ENCODE measurements around the gene RPRD2. TPM values are rescaled to one million over a fixed set of nuclear protein-coding genes. Genes with fewer than 3 reads are reported as not detected.
A peak's percentile ranks its signal among the peaks of the same experiment; 100 is the strongest.

Gene RPRD2
- total and polyA plus RNA-seq, 9 of the 15 experiments (the other 6 are each of a cell fraction or from before 2014, with no cell fraction given), result 1.5 to 21.6 (median 7.7) TPM

DNA sequence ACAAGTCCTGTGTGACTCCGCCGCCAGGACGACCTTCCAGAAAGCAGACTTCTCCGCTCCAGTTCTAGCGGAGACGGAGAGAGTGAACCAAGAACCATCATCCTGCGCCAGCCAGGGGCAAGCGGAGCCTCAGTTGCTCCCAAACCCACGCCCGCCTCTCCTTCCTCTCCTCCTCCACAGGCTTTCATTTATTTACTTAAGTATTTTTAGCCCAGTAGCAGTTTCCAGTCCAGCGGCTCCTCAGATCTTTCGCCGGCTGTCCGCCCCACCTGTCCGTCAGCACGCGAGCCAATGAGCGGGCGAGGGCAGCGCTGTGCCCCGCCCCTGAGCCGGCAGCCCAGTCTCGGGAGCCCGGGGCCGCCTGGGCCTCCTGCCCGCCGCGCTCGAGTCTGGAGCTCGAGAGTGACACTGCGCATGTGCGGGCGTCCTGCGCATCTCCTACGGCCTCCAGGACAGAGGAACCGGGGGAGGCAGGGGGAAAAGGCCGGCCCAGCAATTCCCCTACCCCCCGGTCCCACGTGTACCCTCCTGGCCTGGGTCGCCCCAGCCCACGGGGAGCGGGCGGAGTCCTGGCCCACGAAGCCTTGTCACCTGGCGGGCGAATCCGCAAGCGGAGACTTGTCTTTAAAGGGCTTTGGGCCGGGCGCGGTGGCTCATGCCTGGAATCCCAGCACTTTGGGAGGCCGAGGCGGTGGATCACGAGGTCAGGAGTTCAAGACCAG lies 151.5 kb downstream of the RPRD2 start, which contains the start of gene FALEC (continued):
- TF ChIP-seq, protein P1, sequence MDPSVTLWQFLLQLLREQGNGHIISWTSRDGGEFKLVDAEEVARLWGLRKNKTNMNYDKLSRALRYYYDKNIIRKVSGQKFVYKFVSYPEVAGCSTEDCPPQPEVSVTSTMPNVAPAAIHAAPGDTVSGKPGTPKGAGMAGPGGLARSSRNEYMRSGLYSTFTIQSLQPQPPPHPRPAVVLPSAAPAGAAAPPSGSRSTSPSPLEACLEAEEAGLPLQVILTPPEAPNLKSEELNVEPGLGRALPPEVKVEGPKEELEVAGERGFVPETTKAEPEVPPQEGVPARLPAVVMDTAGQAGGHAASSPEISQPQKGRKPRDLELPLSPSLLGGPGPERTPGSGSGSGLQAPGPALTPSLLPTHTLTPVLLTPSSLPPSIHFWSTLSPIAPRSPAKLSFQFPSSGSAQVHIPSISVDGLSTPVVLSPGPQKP (CRISPR knock-in tag; IDR thresholded peaks at IDR 0.05), result no peak
- TF ChIP-seq SNIP1 (IDR thresholded peaks at IDR 0.05; ENCODE audit: low read depth), result no peak
- TF ChIP-seq RBM34 (IDR thresholded peaks at IDR 0.05; ENCODE audit: borderline replicate concordance, insufficient read depth, low read length), result no peak
- TF ChIP-seq TOE1 (IDR thresholded peaks at IDR 0.05; ENCODE audit: borderline replicate concordance), result peak; percentile 78
- no peak for TF ChIP-seq TOE1 (CRISPR knock-in tag; IDR thresholded peaks at IDR 0.05; ENCODE audit: borderline replicate concordance, low read depth)
- 0 out of 2 replicates have a peak, but pooled peaks have one; percentile 4 for TF ChIP-seq GTF2F1 (IDR thresholded peaks at IDR 0.05; ENCODE audit: low read depth, low read length)
- TF ChIP-seq, protein P2, sequence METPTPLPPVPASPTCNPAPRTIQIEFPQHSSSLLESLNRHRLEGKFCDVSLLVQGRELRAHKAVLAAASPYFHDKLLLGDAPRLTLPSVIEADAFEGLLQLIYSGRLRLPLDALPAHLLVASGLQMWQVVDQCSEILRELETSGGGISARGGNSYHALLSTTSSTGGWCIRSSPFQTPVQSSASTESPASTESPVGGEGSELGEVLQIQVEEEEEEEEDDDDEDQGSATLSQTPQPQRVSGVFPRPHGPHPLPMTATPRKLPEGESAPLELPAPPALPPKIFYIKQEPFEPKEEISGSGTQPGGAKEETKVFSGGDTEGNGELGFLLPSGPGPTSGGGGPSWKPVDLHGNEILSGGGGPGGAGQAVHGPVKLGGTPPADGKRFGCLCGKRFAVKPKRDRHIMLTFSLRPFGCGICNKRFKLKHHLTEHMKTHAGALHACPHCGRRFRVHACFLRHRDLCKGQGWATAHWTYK (CRISPR knock-in tag; IDR thresholded peaks at IDR 0.05), result peak; percentile 21; the same call in 1 of the 2 replicates
- no peak for TF ChIP-seq CSDE1 (IDR thresholded peaks at IDR 0.05)
- TF ChIP-seq GTF2A2 (tag; IDR thresholded peaks at IDR 0.05), result no peak
- 0 out of 2 replicates have a peak, but pooled peaks have one; percentile 26 for TF ChIP-seq KLF13 (tag; IDR thresholded peaks at IDR 0.05; ENCODE audit: borderline replicate concordance, low read depth)
- TF ChIP-seq HDGF (IDR thresholded peaks at IDR 0.05), result no peak
- TF ChIP-seq, protein P3, sequence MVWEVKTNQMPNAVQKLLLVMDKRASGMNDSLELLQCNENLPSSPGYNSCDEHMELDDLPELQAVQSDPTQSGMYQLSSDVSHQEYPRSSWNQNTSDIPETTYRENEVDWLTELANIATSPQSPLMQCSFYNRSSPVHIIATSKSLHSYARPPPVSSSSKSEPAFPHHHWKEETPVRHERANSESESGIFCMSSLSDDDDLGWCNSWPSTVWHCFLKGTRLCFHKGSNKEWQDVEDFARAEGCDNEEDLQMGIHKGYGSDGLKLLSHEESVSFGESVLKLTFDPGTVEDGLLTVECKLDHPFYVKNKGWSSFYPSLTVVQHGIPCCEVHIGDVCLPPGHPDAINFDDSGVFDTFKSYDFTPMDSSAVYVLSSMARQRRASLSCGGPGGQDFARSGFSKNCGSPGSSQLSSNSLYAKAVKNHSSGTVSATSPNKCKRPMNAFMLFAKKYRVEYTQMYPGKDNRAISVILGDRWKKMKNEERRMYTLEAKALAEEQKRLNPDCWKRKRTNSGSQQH (CRISPR knock-in tag; IDR thresholded peaks at IDR 0.05), result no peak
- TF ChIP-seq EP400 (IDR thresholded peaks at IDR 0.05), result peak; percentile 74; the same call in 1 of the 2 replicates
- peak; percentile 58 for TF ChIP-seq TAF1 (IDR thresholded peaks at IDR 0.05; ENCODE audit: control insufficient read depth, extremely low read depth, insufficient read depth, low read length, severe bottlenecking)
- TF ChIP-seq PYGO2 (tag; IDR thresholded peaks at IDR 0.05), result no peak
- TF ChIP-seq NCOA1 (IDR thresholded peaks at IDR 0.05; ENCODE audit: low read depth), result no peak
- TF ChIP-seq NEUROD1 (IDR thresholded peaks at IDR 0.05; ENCODE audit: borderline replicate concordance, low read depth, low read length, partially characterized antibody), result peak; percentile 22
- TF ChIP-seq NONO (IDR thresholded peaks at IDR 0.05; ENCODE audit: low read depth in 2 of 2, low read length in 1 of 2), result no peak
- TF ChIP-seq, protein P4, sequence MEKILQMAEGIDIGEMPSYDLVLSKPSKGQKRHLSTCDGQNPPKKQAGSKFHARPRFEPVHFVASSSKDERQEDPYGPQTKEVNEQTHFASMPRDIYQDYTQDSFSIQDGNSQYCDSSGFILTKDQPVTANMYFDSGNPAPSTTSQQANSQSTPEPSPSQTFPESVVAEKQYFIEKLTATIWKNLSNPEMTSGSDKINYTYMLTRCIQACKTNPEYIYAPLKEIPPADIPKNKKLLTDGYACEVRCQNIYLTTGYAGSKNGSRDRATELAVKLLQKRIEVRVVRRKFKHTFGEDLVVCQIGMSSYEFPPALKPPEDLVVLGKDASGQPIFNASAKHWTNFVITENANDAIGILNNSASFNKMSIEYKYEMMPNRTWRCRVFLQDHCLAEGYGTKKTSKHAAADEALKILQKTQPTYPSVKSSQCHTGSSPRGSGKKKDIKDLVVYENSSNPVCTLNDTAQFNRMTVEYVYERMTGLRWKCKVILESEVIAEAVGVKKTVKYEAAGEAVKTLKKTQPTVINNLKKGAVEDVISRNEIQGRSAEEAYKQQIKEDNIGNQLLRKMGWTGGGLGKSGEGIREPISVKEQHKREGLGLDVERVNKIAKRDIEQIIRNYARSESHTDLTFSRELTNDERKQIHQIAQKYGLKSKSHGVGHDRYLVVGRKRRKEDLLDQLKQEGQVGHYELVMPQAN (IDR thresholded peaks at IDR 0.05; ENCODE audit: borderline replicate concordance), result peak; percentile 70; the same call in 1 of the 2 replicates
- no peak for TF ChIP-seq ZNF354B (CRISPR knock-in tag; IDR thresholded peaks at IDR 0.05)
- no peak for TF ChIP-seq SAFB2 (IDR thresholded peaks at IDR 0.05; ENCODE audit: borderline replicate concordance, low read depth, low read length, severe bottlenecking)
- TF ChIP-seq ZNF76 (CRISPR knock-in tag; IDR thresholded peaks at IDR 0.05; ENCODE audit: borderline replicate concordance), result no peak
